ENCODE results near the gene SHISA2. TPM values are rescaled to one million over a fixed set of nuclear protein-coding genes. Genes with fewer than 3 reads are reported as not detected.
A peak's percentile ranks its signal among the peaks of the same experiment; 100 is the strongest.
"Not testable (repeated sequence)": the region's sequence is repeated elsewhere in the genome, so short reads cannot be mapped to it uniquely, and the experiment has no call there.

Gene SHISA2
- total RNA-seq, 1 experiment from 2014 or later = 1.2 TPM

- ChIA-PET POLR2A (interaction anchor here (1.3 kb wide), 2 partner anchors 490 to 493 kb away, joined by 3 read pairs; no protein-coding TSS in a partner anchor), CTCF (interaction anchor here (0.7 to 2.9 kb wide), 7 partner anchors 9 to 1391 kb away, joined by 3 to 19 read pairs (median 3); no protein-coding TSS in a partner anchor)
- Mint-ChIP-seq H3K9me3 (ENCODE audit: unreplicated experiment) (no peaks in the 10 kb centered on the region), H3K4me1 (ENCODE audit: insufficient read depth, unreplicated experiment) (peaks cover 6% of the 10 kb centered on the region), H3K36me3 (ENCODE audit: insufficient read depth, unreplicated experiment) (no peaks in the 10 kb centered on the region), H3K4me3 (ENCODE audit: unreplicated experiment) (no peak overlapping the region), H3K27me3 (ENCODE audit: insufficient read depth, unreplicated experiment) (no peaks in the 10 kb centered on the region), H3K27ac (ENCODE audit: low read depth, unreplicated experiment) (no peak overlapping the region)
- BruUV-seq (replicated peaks) = no TSS peak
- DNase-seq (ENCODE audit: unreplicated experiment) = no peak
- TF ChIP-seq CTCF (IDR thresholded peaks at IDR 0.05; ENCODE audit: unreplicated experiment) = no peak
- intact Hi-C loops (cut with micrococcal nuclease) = loop anchor here (10.0 kb wide), 1 partner anchor 163 kb away; no protein-coding TSS in a partner anchor
Measured at GRCh38 chr13:26067601-26068000, 15.8 kb upstream of the SHISA2 start.

- ChIA-PET POLR2A (interaction anchor here (1.3 kb wide), 1 partner anchor 492 kb away, joined by 3 read pairs; no protein-coding TSS in a partner anchor), CTCF (interaction anchor here (0.6 to 1.5 kb wide), 3 partner anchors 237 to 548 kb away, joined by 3 to 5 read pairs (median 3); no protein-coding TSS in a partner anchor)
- BruUV-seq (replicated peaks); DNase-seq (ENCODE audit: unreplicated experiment); H3K36me3 Mint-ChIP-seq (ENCODE audit: insufficient read depth, unreplicated experiment); H3K9me3 Mint-ChIP-seq (ENCODE audit: unreplicated experiment); H3K27ac Mint-ChIP-seq (ENCODE audit: low read depth, unreplicated experiment); H3K4me3 Mint-ChIP-seq (ENCODE audit: unreplicated experiment); H3K27me3 Mint-ChIP-seq (ENCODE audit: insufficient read depth, unreplicated experiment): not testable (repeated sequence)
- H3K4me1 Mint-ChIP-seq (ENCODE audit: insufficient read depth, unreplicated experiment) = peaks cover 13% of the 10 kb centered on the region
- intact Hi-C loops (cut with micrococcal nuclease) = loop anchor here (10.0 kb wide), 1 partner anchor 162 kb away; no protein-coding TSS in a partner anchor
Measured at GRCh38 chr13:26066492-26066891, 14.7 kb upstream of the SHISA2 start.

- peak; percentile 68 for TF ChIP-seq CTCF (IDR thresholded peaks at IDR 0.05; ENCODE audit: unreplicated experiment)
Measured at GRCh38 chr13:26062853-26063444, 11.1 kb upstream of the SHISA2 start.

GRCh38 chr13:26061947-26062346 is 10.1 kb upstream of the SHISA2 start:
- peak; percentile 60 for DNase-seq (ENCODE audit: unreplicated experiment)
- intact Hi-C loops (cut with micrococcal nuclease) = loop anchor here (1.0 to 10.0 kb wide), 4 partner anchors 157 to 551 kb away; no protein-coding TSS in a partner anchor
- H3K9me3 Mint-ChIP-seq (ENCODE audit: unreplicated experiment) = no peaks in the 10 kb centered on the region
- POLR2A ChIA-PET = interaction anchor here (0.6 kb wide), 1 partner anchor 487 kb away, joined by 3 read pairs; no protein-coding TSS in a partner anchor
- peaks cover 13% of the 10 kb centered on the region for H3K4me1 Mint-ChIP-seq (ENCODE audit: insufficient read depth, unreplicated experiment)
- no peaks in the 10 kb centered on the region for H3K27me3 Mint-ChIP-seq (ENCODE audit: insufficient read depth, unreplicated experiment)
- no peak for TF ChIP-seq CTCF (IDR thresholded peaks at IDR 0.05; ENCODE audit: unreplicated experiment)
- H3K4me3 Mint-ChIP-seq (ENCODE audit: unreplicated experiment) = no peak overlapping the region
- H3K36me3 Mint-ChIP-seq (ENCODE audit: insufficient read depth, unreplicated experiment) = no peaks in the 10 kb centered on the region
- CTCF ChIA-PET = interaction anchor here (0.5 to 5.5 kb wide), 28 partner anchors 9 to 1036 kb away, joined by 3 to 46 read pairs (median 4); no protein-coding TSS in a partner anchor
- BruUV-seq (replicated peaks) = no TSS peak
- H3K27ac Mint-ChIP-seq (ENCODE audit: low read depth, unreplicated experiment) = no peak overlapping the region

More at GRCh38 chr13:26062853-26063444, 11.1 kb upstream of the SHISA2 start:
- DNase-seq (ENCODE audit: unreplicated experiment) = peak; percentile 71
- Mint-ChIP-seq H3K27me3 (ENCODE audit: insufficient read depth, unreplicated experiment) (no peaks in the 10 kb centered on the region), H3K4me3 (ENCODE audit: unreplicated experiment) (no peak overlapping the region), H3K36me3 (ENCODE audit: insufficient read depth, unreplicated experiment) (no peaks in the 10 kb centered on the region), H3K27ac (ENCODE audit: low read depth, unreplicated experiment) (no peak overlapping the region), H3K9me3 (ENCODE audit: unreplicated experiment) (no peaks in the 10 kb centered on the region), H3K4me1 (ENCODE audit: insufficient read depth, unreplicated experiment) (peaks cover 13% of the 10 kb centered on the region)
- CTCF ChIA-PET = interaction anchor here (0.7 to 5.5 kb wide), 12 partner anchors 209 to 494 kb away, joined by 3 to 46 read pairs (median 4); no protein-coding TSS in a partner anchor
- intact Hi-C loops (cut with micrococcal nuclease) = loop anchor here (1.0 to 10.0 kb wide), 4 partner anchors 158 to 552 kb away; no protein-coding TSS in a partner anchor
- POLR2A ChIA-PET = no interaction called here
- BruUV-seq (replicated peaks) = no TSS peak

Measured in MCF 10A (cell line).